GM21526 (cell line): ENCODE measurements around the gene TLR3.
A peak's percentile ranks its signal among the peaks of the same experiment; 100 is the strongest.
"Not testable (repeated sequence)": the region's sequence is repeated elsewhere in the genome, so short reads cannot be mapped to it uniquely, and the experiment has no call there.

ENCODE experiments used
- ATAC-seq: cut with Tn5 transposase; IDR thresholded peaks from one replicate; pipeline ENCODE4 v1.9.1; 2021; ENCODE audit warnings: moderate library complexity; ENCODE audit not compliant: unreplicated experiment, low FRiP score

TLR3 gene

GRCh38 chr4:186068581-186069348, at the start of gene TLR3:
TLR3 (plus strand) TSS chr4:186069156; CDS start chr4:186076620, 7,464 bp downstream.
- no peak for ATAC-seq

DNA sequence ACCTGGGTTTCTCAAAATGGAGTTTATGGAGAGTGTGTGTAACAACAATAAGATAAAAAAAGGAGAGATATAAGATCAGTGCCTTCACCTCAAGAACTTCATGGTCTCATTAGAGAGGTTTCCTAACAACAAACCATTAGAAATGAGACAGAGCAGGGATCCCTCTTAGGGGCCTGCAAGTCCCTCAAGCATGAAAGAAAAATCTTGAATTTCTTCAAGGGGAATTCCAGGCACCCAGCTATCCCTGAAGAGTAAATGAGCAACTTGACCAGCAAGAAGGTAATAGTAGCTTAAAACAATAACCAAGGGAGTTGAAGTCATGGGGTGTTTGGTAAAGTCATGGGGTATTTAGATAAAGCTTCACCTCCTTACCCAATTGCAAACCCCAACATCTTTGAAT, 49.7 kb upstream of the TLR3 start:
- ATAC-seq: no peak

DNA sequence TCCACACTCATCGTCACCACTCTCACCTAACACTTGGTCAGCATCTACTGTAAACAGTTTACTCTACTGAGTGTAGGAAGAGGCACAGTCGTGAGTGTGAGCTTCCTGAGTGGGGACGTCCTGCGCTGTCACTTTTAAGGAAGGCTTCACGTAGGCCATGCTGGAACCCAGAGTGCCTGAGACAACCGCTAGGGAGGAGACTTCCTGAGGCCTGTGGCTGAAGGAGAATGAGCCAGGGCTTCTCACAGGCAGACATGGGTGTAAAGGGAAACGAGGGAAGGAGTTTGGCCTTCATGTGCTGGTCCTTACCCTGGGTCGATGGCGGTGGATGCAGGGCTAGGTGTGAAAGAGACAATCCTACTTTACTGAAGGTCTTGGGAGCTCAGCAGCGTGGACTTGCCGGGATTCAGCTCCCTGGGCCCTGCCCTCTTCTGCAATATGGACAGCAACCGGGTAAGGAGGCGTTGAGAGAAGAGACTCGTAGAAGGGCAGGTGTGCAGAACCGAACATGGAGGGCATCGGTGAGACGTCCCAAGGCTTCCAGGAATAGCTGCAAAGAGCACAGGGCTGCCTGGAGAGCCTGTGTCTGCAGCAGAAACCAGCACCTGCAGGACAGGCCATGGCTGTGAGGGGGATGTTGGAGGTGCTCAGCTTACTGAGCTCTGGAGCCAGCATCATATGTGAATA, 48.7 kb upstream of the TLR3 start:
- no peak for ATAC-seq

- no peak for ATAC-seq
Measured at GRCh38 chr4:186020793-186021407, 48.1 kb upstream of the TLR3 start.

GRCh38 chr4:186021461-186022167, 47.3 kb upstream of the TLR3 start:
- ATAC-seq: no peak

DNA sequence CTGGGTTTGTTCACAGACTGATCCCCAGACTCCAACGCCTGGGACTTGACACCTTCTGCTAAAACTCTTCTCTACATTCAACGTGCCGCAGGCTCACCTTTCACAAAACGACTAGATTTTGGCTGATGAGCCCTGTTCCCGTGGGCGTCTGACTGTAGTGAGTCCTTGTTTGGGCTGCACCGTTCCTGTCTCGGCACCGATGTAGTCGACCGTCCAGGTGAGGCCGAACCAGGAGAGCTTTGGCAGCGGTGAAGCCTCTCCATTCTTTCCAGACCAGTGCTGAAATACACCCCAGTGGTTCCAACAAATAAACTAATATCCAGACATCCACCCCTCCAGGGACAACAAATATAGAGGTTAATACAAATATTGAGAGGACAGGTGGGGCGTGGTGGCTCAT, 45.0 kb upstream of the TLR3 start:
- no peak for ATAC-seq

GRCh38 chr4:186024637-186025407, 44.1 kb upstream of the TLR3 start:
- ATAC-seq: no peak

GRCh38 chr4:186025408-186025690, 43.6 kb upstream of the TLR3 start:
- no peak for ATAC-seq

- ATAC-seq: no peak
Measured at GRCh38 chr4:186027405-186027804, 41.6 kb upstream of the TLR3 start.

DNA sequence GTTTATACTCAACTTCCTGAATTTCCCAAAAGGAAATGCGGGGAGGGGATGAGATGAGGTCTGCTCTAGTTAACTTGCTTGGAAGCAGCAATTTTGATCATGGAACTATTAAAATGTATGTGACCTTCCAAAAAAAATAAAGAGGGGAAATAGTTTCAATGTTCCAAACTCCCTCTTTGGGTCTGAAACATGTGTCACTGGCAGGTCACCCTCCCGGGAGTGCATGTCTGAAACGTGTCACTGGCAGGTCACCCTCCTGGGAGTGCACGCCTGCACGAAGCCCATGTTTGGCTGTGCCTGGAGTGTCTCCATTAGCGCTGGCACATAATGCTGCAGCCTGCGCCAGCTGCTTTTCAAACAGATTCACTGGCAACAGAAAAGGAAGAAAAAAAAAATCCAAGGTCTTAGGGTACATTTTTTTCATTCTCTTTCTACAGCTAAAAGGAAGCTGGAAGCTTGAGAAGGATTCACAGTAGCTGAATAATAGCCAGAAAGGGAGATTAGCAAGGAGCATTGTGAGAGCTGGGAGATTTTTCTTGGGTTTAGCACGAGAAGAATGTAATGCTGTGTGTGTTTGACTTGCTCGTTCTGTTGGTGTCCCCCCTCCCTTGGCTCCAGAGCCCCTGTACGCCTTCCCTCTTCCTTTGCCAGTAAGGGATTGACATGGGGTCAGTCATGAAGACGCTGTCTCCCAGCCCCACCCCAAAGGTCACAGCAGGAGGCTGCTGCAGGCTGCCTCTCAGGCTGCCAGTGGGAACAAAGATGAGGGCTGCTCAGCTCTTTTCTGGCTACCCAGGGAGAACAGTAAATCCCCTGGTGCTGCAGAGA, 39.2 kb upstream of the TLR3 start:
- ATAC-seq: no peak

- no peak for ATAC-seq
Measured at GRCh38 chr4:186030399-186030775, 38.6 kb upstream of the TLR3 start.

DNA sequence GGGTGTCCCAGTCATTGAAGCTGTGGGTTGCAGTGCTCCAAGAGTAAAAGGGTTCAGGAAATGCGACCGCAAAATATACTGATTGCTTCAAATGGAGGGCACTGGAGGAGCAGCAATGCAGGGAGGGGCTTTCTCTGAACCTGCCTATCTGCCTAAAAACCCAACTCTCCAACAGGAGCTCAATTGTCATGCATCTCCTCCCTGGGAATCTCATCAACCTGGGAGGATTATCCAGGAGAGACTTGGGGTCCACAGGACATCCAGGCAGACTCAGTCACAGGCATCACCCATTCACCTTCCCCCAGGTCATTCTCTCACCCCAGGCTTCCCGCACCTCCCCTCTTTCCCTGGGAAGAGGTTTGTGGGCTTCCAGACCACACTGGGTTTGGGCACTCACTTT, 38.2 kb upstream of the TLR3 start:
- no peak for ATAC-seq

DNA sequence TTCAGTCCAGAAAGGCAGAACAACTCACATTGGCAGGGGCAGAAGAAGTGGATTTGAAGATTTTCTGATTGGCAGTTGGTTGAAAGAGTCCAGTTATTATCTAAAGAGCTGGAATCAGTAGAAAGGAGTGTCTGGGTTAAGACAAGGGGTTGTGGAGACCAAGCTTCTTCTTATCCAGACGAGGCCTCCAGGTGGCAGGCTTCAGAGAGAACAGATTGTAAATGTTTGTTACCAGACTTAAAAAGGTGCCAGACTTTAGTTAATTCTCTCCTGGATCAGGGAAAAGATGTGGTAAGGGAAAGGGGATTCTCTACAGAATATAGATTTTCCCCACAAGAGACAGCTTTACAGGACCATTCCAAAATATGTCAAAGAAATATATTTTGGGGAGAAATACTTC, 36.7 kb upstream of the TLR3 start:
- no peak for ATAC-seq

GRCh38 chr4:186033027-186033426, 35.9 kb upstream of the TLR3 start:
- no peak for ATAC-seq

DNA sequence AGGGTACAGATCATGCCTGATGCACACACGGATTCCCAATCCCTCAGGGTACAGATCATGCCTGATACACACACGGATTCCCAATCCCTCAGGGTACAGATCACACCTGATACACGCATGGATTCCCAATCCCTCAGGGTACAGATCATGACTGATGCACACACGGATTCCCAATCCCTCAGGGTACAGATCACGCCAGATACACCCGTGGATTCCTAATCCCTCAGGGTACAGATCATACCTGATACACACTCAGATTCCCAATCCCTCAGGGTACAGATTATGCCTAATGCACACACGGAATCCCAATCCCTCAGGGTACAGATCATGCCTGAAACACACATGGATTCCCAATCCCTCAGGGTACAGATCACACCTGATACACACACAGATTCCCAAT, 34.3 kb upstream of the TLR3 start:
- ATAC-seq: not testable (repeated sequence)

DNA sequence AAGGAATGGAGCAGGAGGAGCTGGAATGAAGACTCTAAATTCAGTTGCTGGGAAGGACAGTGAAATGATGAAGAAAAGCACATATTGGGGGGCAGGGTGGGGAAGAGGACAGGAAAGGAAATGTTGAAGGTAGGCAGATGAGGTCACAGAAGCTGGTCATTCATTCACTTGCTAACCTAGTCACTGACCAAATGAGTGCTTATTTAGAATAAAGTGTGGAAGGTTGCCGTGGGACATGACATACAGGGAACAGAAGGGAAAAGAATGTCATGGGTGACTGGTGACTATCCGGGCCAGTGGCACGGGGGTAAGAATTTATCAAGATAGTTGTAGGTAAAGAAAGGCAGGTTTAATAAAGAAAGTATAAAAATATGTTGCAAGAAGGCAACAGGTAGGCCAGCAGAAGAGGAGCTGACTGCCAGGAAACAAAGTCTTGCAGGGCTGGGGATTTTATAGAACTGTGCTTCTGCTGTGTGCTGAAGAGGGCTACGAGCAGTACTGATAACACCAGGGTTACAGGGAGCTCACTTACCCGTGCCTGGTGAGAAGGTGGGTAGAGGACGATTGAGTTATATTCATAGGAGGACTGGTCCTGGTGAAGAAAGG, 31.9 kb upstream of the TLR3 start:
- ATAC-seq: no peak

GRCh38 chr4:186037692-186038658, 31.0 kb upstream of the TLR3 start:
- ATAC-seq: peak; percentile 85

DNA sequence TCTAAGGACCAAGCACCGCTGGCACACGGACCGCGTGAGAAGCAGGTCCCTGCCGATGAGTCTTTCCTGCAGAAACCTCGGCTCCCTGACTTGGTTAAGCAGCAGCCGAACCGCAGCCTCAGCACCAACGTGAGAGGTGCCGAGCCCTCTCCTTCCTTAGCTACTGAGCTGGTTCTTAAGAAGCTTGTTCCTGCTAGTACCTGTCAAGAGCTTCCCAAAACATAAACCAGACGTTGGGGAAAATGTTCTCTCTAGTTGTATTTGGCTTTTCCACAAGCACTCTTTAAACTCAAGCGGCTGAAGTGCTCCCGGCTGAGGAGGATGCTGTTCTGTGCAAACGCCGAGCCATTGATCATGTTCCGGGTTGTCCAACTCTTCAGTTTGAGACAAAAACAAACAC, 29.3 kb upstream of the TLR3 start:
- no peak for ATAC-seq
